Esophagus squamous epithelium (tissue), 5 donors: ENCODE data around the gene RNASE9. TPM values are rescaled to one million over a fixed set of nuclear protein-coding genes. Genes with fewer than 3 reads are reported as not detected.

Experiments
- DNase-seq: peaks from one replicate; lab custom pipeline; 2025; lab: John Stamatoyannopoulos, UW
- H3K27ac ChIP-seq, 4 donors: fragments of 200-600 bp; sonication (generic); one replicate each; pipeline ENCODE4 v1.5.1; 2016 to 2019; ENCODE audit warnings: mild to moderate bottlenecking in 1 of 4
- H3K27me3 ChIP-seq, 4 donors: fragments of 200-600 bp; sonication (generic); 1 replicate in 3 of 4; 2 replicates in 1 of 4; pipeline versions ENCODE4 v1.5.1 to v1.6.0; 2017 to 2021; ENCODE audit warnings: antibody characterized with exemption in 1 of 4
- H3K36me3 ChIP-seq, 3 donors: fragments of 200-600 bp; sonication (generic); one replicate each; pipeline ENCODE4 v1.5.1; 2016 to 2019
- H3K4me1 ChIP-seq, 3 donors: fragments of 200-600 bp; sonication (generic); one replicate each; pipeline ENCODE4 v1.5.1; 2017 to 2019
- H3K4me3 ChIP-seq, 4 donors: fragments of 200-600 bp; sonication (generic); 1 replicate in 3 of 4; 2 replicates in 1 of 4; pipeline ENCODE4 v1.5.1; 2016 to 2019; ENCODE audit warnings: mild to moderate bottlenecking in 2 of 4, moderate library complexity in 1 of 4
- H3K9me3 ChIP-seq, 3 donors: fragments of 200-600 bp; sonication (generic); one replicate each; pipeline ENCODE4 v1.5.1; 2016 to 2019
- CTCF ChIP-seq, 6 experiments: fragments of 450-650 bp in 4 of 6; fragments of 200-600 bp in 2 of 6; sonication (generic) in 2 of 6; IDR thresholded peaks; one replicate each; pipeline ENCODE4 v1.5.1; 2016 to 2019; ENCODE audit warnings: antibody characterized with exemption in 6 of 6, mild to moderate bottlenecking in 4 of 6, moderate library complexity in 4 of 6
- POLR2A ChIP-seq, 4 donors: fragments of 450-650 bp; IDR thresholded peaks; one replicate each; pipeline ENCODE4 v1.6.1; 2017; ENCODE audit warnings: antibody characterized with exemption in 4 of 4, mild to moderate bottlenecking in 4 of 4, moderate library complexity in 3 of 4
- WGBS, 2 donors: methylation state at CpG; one replicate each; pipeline ENCODE4 v1.1.5; 2018; 5-methylcytosine and 5-hydroxymethylcytosine counted together
- intact Hi-C: fragments of 100-400 bp; cut with DNase I; formaldehyde crosslinking; loops from one replicate; pipeline ENCODE4 v1.15.0; 2022
- total RNA-seq, 4 donors: library from RNA; depleted of rRNA; stranded (reverse); fragments of >200 nt; gene quantifications; one replicate each; pipeline ENCODE4 v1.1.0, GENCODE V29; 2016
- donor health status: DM: yes; HTN: yes; CAD: no.

Gene RNASE9
- total RNA-seq, 4 donors from 2014 or later, result not detected

- Histone ChIP-seq H3K4me1 (peaks cover 0 to 18% (median 6%) of the 10 kb centered on the region in 3 donors), H3K27me3 (no peaks in the 10 kb centered on the region), H3K9me3 (no peaks in the 10 kb centered on the region), H3K36me3 (no peaks in the 10 kb centered on the region), H3K27ac (no peak overlapping the region), H3K4me3 (no peak overlapping the region)
- intact Hi-C loops, result loop anchor here (5.0 kb wide), 1 partner anchor 195 kb away; the partner anchor contains the start of gene TEP1
- DNase-seq, result no peak
- 62 to 71% methylated on average over 5 of the region's 5 CpGs for WGBS, 2 donors
- TF ChIP-seq POLR2A (IDR thresholded peaks at IDR 0.05), result no peak
- no peak for TF ChIP-seq CTCF (IDR thresholded peaks at IDR 0.05)
These were observed 46.8 kb upstream of the RNASE9 start for GRCh38 chr14:20607617-20608016.

- Histone ChIP-seq H3K36me3 (no peaks in the 10 kb centered on the region), H3K9me3 (no peaks in the 10 kb centered on the region), H3K4me1 (peaks cover 0 to 11% (median 6%) of the 10 kb centered on the region in 3 donors), H3K27me3 (no peaks in the 10 kb centered on the region), H3K4me3 (no peak overlapping the region), H3K27ac (no peak overlapping the region)
- DNase-seq, result no peak
- WGBS, 2 donors, result 6 to 50% methylated on average over 2 of the region's 2 CpGs
- TF ChIP-seq POLR2A (IDR thresholded peaks at IDR 0.05) (no peak), CTCF (IDR thresholded peaks at IDR 0.05) (no peak)
- intact Hi-C loops, result loop anchor here (5.0 kb wide), 1 partner anchor 195 kb away; the partner anchor contains the start of gene TEP1
These were observed 46.0 kb upstream of the RNASE9 start for GRCh38 chr14:20606902-20607242.

- H3K27me3 ChIP-seq, result no peaks in the 10 kb centered on the region
- intact Hi-C loops, result loop anchor here (5.0 kb wide), 1 partner anchor 194 kb away; the partner anchor contains the start of gene TEP1
- 21 to 100% methylated on average over 2 to 6 of the region's 8 CpGs for WGBS, 2 donors
- no peak for DNase-seq
- no peak overlapping the region for H3K27ac ChIP-seq
- TF ChIP-seq CTCF (IDR thresholded peaks at IDR 0.05) (peak in 5 of 6 experiments; percentile 12 to 67 (median 38)), POLR2A (IDR thresholded peaks at IDR 0.05) (no peak)
- H3K4me3 ChIP-seq, result no peak overlapping the region
- no peaks in the 10 kb centered on the region for H3K36me3 ChIP-seq
- no peaks in the 10 kb centered on the region for H3K9me3 ChIP-seq
- H3K4me1 ChIP-seq, result peaks cover 0 to 11% (median 6%) of the 10 kb centered on the region in 3 donors
These were observed 45.5 kb upstream of the RNASE9 start for GRCh38 chr14:20606190-20606901.

- no peak for DNase-seq
- no peaks in the 10 kb centered on the region for H3K36me3 ChIP-seq
- H3K27ac ChIP-seq, result no peak overlapping the region
- no peak for TF ChIP-seq POLR2A (IDR thresholded peaks at IDR 0.05)
- no peak for TF ChIP-seq CTCF (IDR thresholded peaks at IDR 0.05)
- 73 to 78% methylated on average over 11 to 12 of the region's 13 CpGs for WGBS, 2 donors
- no peak overlapping the region for H3K4me3 ChIP-seq
- no peaks in the 10 kb centered on the region for H3K4me1 ChIP-seq
- intact Hi-C loops, result no loop called here
- H3K27me3 ChIP-seq, result no peaks in the 10 kb centered on the region
- no peaks in the 10 kb centered on the region for H3K9me3 ChIP-seq
These were observed 43.2 kb upstream of the RNASE9 start for GRCh38 chr14:20603813-20604690.

GRCh38 chr14:20602583-20602982 is 41.7 kb upstream of the RNASE9 start:
- intact Hi-C loops, result no loop called here
- 84 to 86% methylated on average over 9 of the region's 9 CpGs for WGBS, 2 donors
- H3K27ac ChIP-seq, result no peak overlapping the region
- no peaks in the 10 kb centered on the region for H3K9me3 ChIP-seq
- no peak for DNase-seq
- H3K27me3 ChIP-seq, result no peaks in the 10 kb centered on the region
- no peak overlapping the region for H3K4me3 ChIP-seq
- H3K36me3 ChIP-seq, result no peaks in the 10 kb centered on the region
- H3K4me1 ChIP-seq, result no peaks in the 10 kb centered on the region
- TF ChIP-seq CTCF (IDR thresholded peaks at IDR 0.05) (no peak), POLR2A (IDR thresholded peaks at IDR 0.05) (no peak)
